ENCODE data around the gene NME4.

NME4 gene

DNA sequence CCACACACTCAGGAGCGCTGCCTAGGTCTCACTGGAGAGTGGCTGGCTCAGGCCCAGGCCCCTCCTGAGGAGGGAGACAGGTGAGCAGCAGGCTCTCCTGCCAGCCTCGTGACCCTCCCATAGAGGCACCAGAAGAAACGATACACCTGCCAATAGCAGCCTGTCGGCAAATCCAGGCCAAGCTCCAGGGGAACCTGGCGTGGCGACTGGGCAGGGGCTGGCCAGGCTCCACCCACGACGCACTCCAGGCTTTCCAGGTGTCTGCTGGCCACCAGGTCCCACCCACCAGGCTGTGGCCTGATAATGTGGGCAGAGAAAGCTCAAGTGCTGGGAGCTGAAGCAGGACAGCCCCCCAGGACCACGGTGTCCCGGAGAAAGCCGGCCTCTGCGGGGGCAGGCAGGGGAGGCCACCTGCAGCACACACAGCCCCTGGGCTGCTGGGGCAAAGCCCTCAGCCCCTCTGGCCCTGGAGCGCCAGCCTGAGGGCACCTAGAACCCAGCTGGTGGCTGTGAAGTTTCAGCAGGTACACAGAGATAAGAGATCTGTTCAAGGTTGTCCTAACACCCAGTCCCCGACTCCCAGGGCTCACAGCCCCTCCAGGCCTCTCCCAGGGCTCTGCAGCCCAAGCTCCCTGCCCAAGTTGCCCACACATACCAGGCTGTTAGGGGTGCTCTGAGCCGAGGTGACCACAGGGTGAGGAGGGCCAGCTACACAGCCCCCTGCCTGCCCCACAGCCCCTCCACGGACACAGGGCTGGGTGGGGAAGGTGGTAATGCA, 17.6 kb upstream of the NME4 start:
- no peak overlapping the region for H3K4me3 ChIP-seq (ENCODE audit: insufficient read length, low read depth)
- no peak for DNase-seq (ENCODE audit: low read depth, low spot score)
- TF ChIP-seq SUZ12 (IDR thresholded peaks at IDR 0.05; ENCODE audit: extremely low read depth, insufficient read depth, insufficient read length) = no peak
- no peak for TF ChIP-seq YY1 (IDR thresholded peaks at IDR 0.05; ENCODE audit: insufficient read depth, insufficient read length)
- no peak for TF ChIP-seq ZNF274 (IDR thresholded peaks at IDR 0.05; ENCODE audit: low read depth, low read length)
- no peaks in the 10 kb centered on the region for H3K9me3 ChIP-seq (ENCODE audit: insufficient read depth, low read length)
- peaks cover 25% of the 10 kb centered on the region for H3K4me1 ChIP-seq (ENCODE audit: insufficient read depth, insufficient read length)
- H3K27me3 ChIP-seq (ENCODE audit: insufficient read depth, insufficient read length) = no peaks in the 10 kb centered on the region
- H3K36me3 ChIP-seq (ENCODE audit: insufficient read depth, insufficient read length, low read length) = peaks cover 34% of the 10 kb centered on the region
- peak overlapping the region; percentile 95 for H3K9ac ChIP-seq (ENCODE audit: insufficient read length, low read depth)

DNA sequence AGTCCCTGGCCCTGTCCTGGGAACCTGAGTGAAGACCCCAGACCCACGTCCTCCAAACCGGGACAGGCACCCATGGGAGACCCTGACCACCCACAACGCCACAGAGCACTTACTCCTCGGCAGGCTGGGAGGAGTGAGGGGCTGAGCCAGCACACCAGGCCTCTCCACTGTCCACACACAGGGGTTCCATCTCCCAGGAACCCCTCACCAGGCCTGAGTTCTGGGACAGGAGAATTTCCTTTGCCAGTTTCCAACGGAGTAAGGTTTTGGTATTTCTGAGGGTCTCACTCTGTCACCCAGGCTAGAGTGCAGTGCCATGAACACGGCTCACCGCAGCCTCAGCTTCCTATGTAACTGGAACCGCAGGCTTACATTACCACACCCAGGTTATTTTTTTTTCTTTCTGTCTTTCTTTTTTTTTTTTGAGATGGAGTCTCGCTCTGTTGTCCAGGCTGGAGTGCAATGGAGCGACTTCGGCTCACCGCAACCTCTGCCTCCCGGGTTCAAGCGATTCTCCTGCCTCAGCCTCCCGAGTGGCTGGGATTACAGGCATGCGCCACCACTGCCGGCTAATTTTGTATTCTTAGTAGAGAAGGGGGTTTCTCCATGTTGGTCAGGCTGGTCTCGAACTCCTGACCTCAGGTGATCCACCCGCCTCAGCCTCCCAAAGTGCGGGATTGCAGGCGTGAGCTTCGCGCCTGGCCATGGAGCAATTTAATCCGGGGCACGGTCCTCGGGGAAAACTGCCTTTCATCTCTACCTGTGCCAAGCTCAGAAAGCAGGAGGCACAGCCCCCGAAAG, 16.8 kb upstream of the NME4 start:
- no peaks in the 10 kb centered on the region for H3K27me3 ChIP-seq (ENCODE audit: insufficient read depth, insufficient read length)
- H3K36me3 ChIP-seq (ENCODE audit: insufficient read depth, insufficient read length, low read length) = peaks cover 26% of the 10 kb centered on the region
- peak overlapping the region; percentile 95 for H3K9ac ChIP-seq (ENCODE audit: insufficient read length, low read depth)
- TF ChIP-seq SUZ12 (IDR thresholded peaks at IDR 0.05; ENCODE audit: extremely low read depth, insufficient read depth, insufficient read length) (no peak), ZNF274 (IDR thresholded peaks at IDR 0.05; ENCODE audit: low read depth, low read length) (no peak), YY1 (IDR thresholded peaks at IDR 0.05; ENCODE audit: insufficient read depth, insufficient read length) (no peak)
- DNase-seq (ENCODE audit: low read depth, low spot score) = no peak
- H3K4me3 ChIP-seq (ENCODE audit: insufficient read length, low read depth) = peak overlapping the region; percentile 90
- H3K9me3 ChIP-seq (ENCODE audit: insufficient read depth, low read length) = no peaks in the 10 kb centered on the region
- H3K4me1 ChIP-seq (ENCODE audit: insufficient read depth, insufficient read length) = peaks cover 24% of the 10 kb centered on the region

DNA sequence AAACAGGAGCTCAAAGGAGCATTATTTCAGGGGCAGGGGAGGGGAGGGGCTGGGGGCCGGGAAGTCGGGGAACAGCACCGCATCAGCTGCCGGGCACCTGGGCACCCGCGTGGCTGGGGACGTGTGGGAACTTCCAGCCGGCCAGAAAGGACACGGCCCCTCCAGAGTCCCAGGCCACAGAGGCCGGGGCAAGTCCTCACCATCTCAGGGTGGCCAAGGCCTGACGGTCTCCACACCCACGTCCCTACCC, 16.3 kb upstream of the NME4 start:
- Histone ChIP-seq H3K9ac (ENCODE audit: insufficient read length, low read depth) (peak overlapping the region; percentile 95), H3K9me3 (ENCODE audit: insufficient read depth, low read length) (no peaks in the 10 kb centered on the region), H3K36me3 (ENCODE audit: insufficient read depth, insufficient read length, low read length) (peaks cover 23% of the 10 kb centered on the region), H3K27me3 (ENCODE audit: insufficient read depth, insufficient read length) (no peaks in the 10 kb centered on the region), H3K4me1 (ENCODE audit: insufficient read depth, insufficient read length) (peaks cover 24% of the 10 kb centered on the region), H3K4me3 (ENCODE audit: insufficient read length, low read depth) (peak overlapping the region; percentile 90)
- DNase-seq (ENCODE audit: low read depth, low spot score) = no peak
- TF ChIP-seq ZNF274 (IDR thresholded peaks at IDR 0.05; ENCODE audit: low read depth, low read length) = no peak
- no peak for TF ChIP-seq SUZ12 (IDR thresholded peaks at IDR 0.05; ENCODE audit: extremely low read depth, insufficient read depth, insufficient read length)
- TF ChIP-seq YY1 (IDR thresholded peaks at IDR 0.05; ENCODE audit: insufficient read depth, insufficient read length) = no peak

DNA sequence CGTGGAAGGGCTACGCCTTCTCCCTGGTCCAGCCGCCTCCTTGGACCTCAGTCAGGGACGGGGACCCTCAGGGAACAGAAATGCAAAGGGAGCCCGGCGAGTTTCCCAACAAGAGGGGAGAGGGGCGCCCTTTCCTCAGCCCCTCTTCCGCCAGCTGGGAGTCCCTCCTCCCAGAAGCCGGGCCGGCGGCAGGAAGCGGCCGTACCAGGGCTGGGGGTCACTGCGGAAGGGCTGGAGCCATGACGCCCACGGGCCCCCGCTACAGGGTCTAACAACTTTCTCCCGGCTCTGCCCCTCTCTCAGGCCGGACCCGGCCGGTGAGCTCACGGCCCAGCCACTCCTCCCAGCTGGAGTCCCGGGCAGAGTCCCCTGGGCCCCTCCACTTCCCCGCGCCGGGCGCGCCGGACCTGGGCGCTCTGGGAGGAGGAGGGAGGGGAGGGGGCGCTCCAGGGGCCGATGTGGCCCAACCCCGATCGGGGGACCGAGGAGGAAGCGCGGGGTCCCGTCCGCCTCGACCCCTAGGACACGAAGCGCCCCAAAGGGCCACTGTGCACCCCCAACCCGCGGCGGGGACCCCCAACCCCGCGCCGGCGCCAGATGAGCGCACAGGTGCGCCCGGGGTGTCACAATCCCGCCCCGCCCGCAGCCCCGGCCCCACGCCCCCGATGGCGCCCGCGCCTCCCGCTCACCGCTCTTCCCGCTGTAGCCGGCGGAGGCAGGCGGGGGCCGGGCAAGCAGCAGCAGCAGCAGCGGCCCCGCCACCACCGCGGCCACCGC, 15.8 kb upstream of the NME4 start:
- Histone ChIP-seq H3K4me3 (ENCODE audit: insufficient read length, low read depth) (peak overlapping the region; percentile 90), H3K36me3 (ENCODE audit: insufficient read depth, insufficient read length, low read length) (peaks cover 18% of the 10 kb centered on the region), H3K4me1 (ENCODE audit: insufficient read depth, insufficient read length) (peaks cover 24% of the 10 kb centered on the region), H3K27me3 (ENCODE audit: insufficient read depth, insufficient read length) (no peaks in the 10 kb centered on the region), H3K9me3 (ENCODE audit: insufficient read depth, low read length) (no peaks in the 10 kb centered on the region), H3K9ac (ENCODE audit: insufficient read length, low read depth) (peak overlapping the region; percentile 95)
- TF ChIP-seq ZNF274 (IDR thresholded peaks at IDR 0.05; ENCODE audit: low read depth, low read length) (no peak), YY1 (IDR thresholded peaks at IDR 0.05; ENCODE audit: insufficient read depth, insufficient read length) (no peak), SUZ12 (IDR thresholded peaks at IDR 0.05; ENCODE audit: extremely low read depth, insufficient read depth, insufficient read length) (no peak)
- DNase-seq (ENCODE audit: low read depth, low spot score) = no peak

GRCh38 chr16:381789-382717, 14.9 kb upstream of the NME4 start, which contains the start of gene PGAP6:
TSS of gene PGAP6 (minus strand) at chr16:381978. CDS start at chr16:381821, 157 bp downstream.
- H3K4me1 ChIP-seq (ENCODE audit: insufficient read depth, insufficient read length) = peaks cover 26% of the 10 kb centered on the region
- H3K9me3 ChIP-seq (ENCODE audit: insufficient read depth, low read length) = no peaks in the 10 kb centered on the region
- H3K9ac ChIP-seq (ENCODE audit: insufficient read length, low read depth) = peak within 1 kb of the TSS; percentile 99
- H3K36me3 ChIP-seq (ENCODE audit: insufficient read depth, insufficient read length, low read length) = peaks cover 9% of the 10 kb centered on the region
- TF ChIP-seq ZNF274 (IDR thresholded peaks at IDR 0.05; ENCODE audit: low read depth, low read length) = no peak
- no peak for TF ChIP-seq YY1 (IDR thresholded peaks at IDR 0.05; ENCODE audit: insufficient read depth, insufficient read length)
- TF ChIP-seq SUZ12 (IDR thresholded peaks at IDR 0.05; ENCODE audit: extremely low read depth, insufficient read depth, insufficient read length) = no peak
- no peaks in the 10 kb centered on the region for H3K27me3 ChIP-seq (ENCODE audit: insufficient read depth, insufficient read length)
- DNase-seq (ENCODE audit: low read depth, low spot score) = no peak
- H3K4me3 ChIP-seq (ENCODE audit: insufficient read length, low read depth) = peak within 1 kb of the TSS; percentile 93

GRCh38 chr16:383326-384051, 13.5 kb upstream of the NME4 start:
- Histone ChIP-seq H3K9ac (ENCODE audit: insufficient read length, low read depth) (peak overlapping the region; percentile 75), H3K4me1 (ENCODE audit: insufficient read depth, insufficient read length) (peaks cover 29% of the 10 kb centered on the region), H3K36me3 (ENCODE audit: insufficient read depth, insufficient read length, low read length) (peaks cover 5% of the 10 kb centered on the region), H3K27me3 (ENCODE audit: insufficient read depth, insufficient read length) (no peaks in the 10 kb centered on the region), H3K4me3 (ENCODE audit: insufficient read length, low read depth) (peak overlapping the region; percentile 22), H3K9me3 (ENCODE audit: insufficient read depth, low read length) (no peaks in the 10 kb centered on the region)
- TF ChIP-seq SUZ12 (IDR thresholded peaks at IDR 0.05; ENCODE audit: extremely low read depth, insufficient read depth, insufficient read length) (no peak), ZNF274 (IDR thresholded peaks at IDR 0.05; ENCODE audit: low read depth, low read length) (no peak), YY1 (IDR thresholded peaks at IDR 0.05; ENCODE audit: insufficient read depth, insufficient read length) (no peak)
- no peak for DNase-seq (ENCODE audit: low read depth, low spot score)
